LNCaP clone FGC (cell line): Measurements from ENCODE around the gene NOS1.

ENCODE experiments used
- DNase-seq: peaks from one replicate; pipeline ENCODE4 v3.0.0-alpha.2; 2011; ENCODE audit warnings: low read depth
- H3K4me3 ChIP-seq: 2 replicates; pipeline ENCODE4 v1.5.1; 2011; ENCODE audit warnings: mild to moderate bottlenecking, low read depth, low read length, control low read depth
- CTCF ChIP-seq: IDR thresholded peaks from 2 replicates; pipeline ENCODE4 v1.5.1; 2012; ENCODE audit warnings: mild to moderate bottlenecking; ENCODE audit not compliant: control insufficient read depth, insufficient read depth; ENCODE audit errors: extremely low read depth

The NOS1 gene

GRCh38 chr12:117282490-117282889 is 78.9 kb downstream of the NOS1 start:
- H3K4me3 ChIP-seq, result no peak overlapping the region
- no peak for TF ChIP-seq CTCF
- no peak for DNase-seq

- H3K4me3 ChIP-seq, result no peak overlapping the region
- no peak for DNase-seq
- TF ChIP-seq CTCF, result no peak
These were observed 81.3 kb downstream of the NOS1 start for GRCh38 chr12:117280019-117280680.

- no peak for DNase-seq
- H3K4me3 ChIP-seq, result no peak overlapping the region
- TF ChIP-seq CTCF, result no peak
These were observed 81.8 kb downstream of the NOS1 start for GRCh38 chr12:117279606-117280005.

GRCh38 chr12:117277875-117278274 is 83.6 kb downstream of the NOS1 start:
- no peak overlapping the region for H3K4me3 ChIP-seq
- no peak for TF ChIP-seq CTCF
- DNase-seq, result no peak

GRCh38 chr12:117273091-117273490 is 88.3 kb downstream of the NOS1 start:
- TF ChIP-seq CTCF, result no peak
- DNase-seq, result peak; percentile 69

GRCh38 chr12:117272690-117273089 is 88.7 kb downstream of the NOS1 start:
- no peak for TF ChIP-seq CTCF
- no peak overlapping the region for H3K4me3 ChIP-seq
- DNase-seq, result no peak

More at GRCh38 chr12:117273091-117273490, 88.3 kb downstream of the NOS1 start:
- H3K4me3 ChIP-seq, result no peak overlapping the region

GRCh38 chr12:117262749-117263148 is 98.7 kb downstream of the NOS1 start:
- H3K4me3 ChIP-seq, result no peak overlapping the region
- no peak for TF ChIP-seq CTCF
- DNase-seq, result no peak
